T-cell (primary cell): ENCODE results near the gene TTC7B. TPM values are rescaled to one million over a fixed set of nuclear protein-coding genes. Genes with fewer than 3 reads are reported as not detected.

Source experiments
- ATAC-seq, 4 experiments: fragments of 200-7000 bp in 3 of 4; fragments of 150-1000 bp in 1 of 4; cut with Tn5 transposase; replicated peaks in 1 of 4; 1 replicate in 3 of 4; 2 replicates in 1 of 4; pipeline ENCODE4 v1.10.0; 2021; ENCODE audit warnings: moderate library complexity in 3 of 4, mild to moderate bottlenecking in 2 of 4, moderate number of reproducible peaks in 1 of 4
- CTCF ChIA-PET, 2 donors: fragments of 300-600 bp; sonication (Branson Sonifier 250); formaldehyde crosslinking; loops; one replicate each; lab custom pipeline; 2022; ENCODE audit warnings: antibody characterized with exemption in 2 of 2; lab: Charles Lee
- POLR2A ChIA-PET, 2 donors: fragments of 300-600 bp; sonication (Branson Sonifier 250); formaldehyde crosslinking; loops; one replicate each; lab custom pipeline; 2022; ENCODE audit warnings: antibody characterized with exemption in 2 of 2; lab: Charles Lee
- DNase-seq, 35 experiments: peaks; one replicate each; pipeline versions ENCODE4 v3.0.0 to v3.0.0-alpha.2; 2013 to 2023
- H3K27ac ChIP-seq: one replicate; pipeline ENCODE4 v1.5.1; 2013; ENCODE audit warnings: low read length
- H3K27me3 ChIP-seq, 2 experiments: replicated peaks in 1 of 2; 1 replicate in 1 of 2; 2 replicates in 1 of 2; pipeline versions ENCODE4 v1.6.1 to v1.7.0; 2013; ENCODE audit warnings: low read length in 1 of 2, mixed read lengths in 1 of 2; ENCODE audit not compliant: control insufficient read depth in 2 of 2, insufficient read depth in 2 of 2; ENCODE audit errors: extremely low read depth in 1 of 2
- H3K36me3 ChIP-seq, 2 donors: 1 replicate in 1 of 2; 2 replicates in 1 of 2; pipeline versions ENCODE4 v1.6.1 to v1.7.0; 2013; ENCODE audit warnings: low read length in 1 of 2; ENCODE audit not compliant: control insufficient read depth in 2 of 2, insufficient read depth in 1 of 2; ENCODE audit errors: extremely low read depth in 1 of 2
- H3K4me1 ChIP-seq, 2 experiments: 1 replicate in 1 of 2; 2 replicates in 1 of 2; pipeline versions ENCODE4 v1.6.1 to v1.7.0; 2013; ENCODE audit warnings: low read length in 2 of 2, mixed read lengths in 1 of 2; ENCODE audit not compliant: insufficient read depth in 2 of 2, control insufficient read depth in 1 of 2; ENCODE audit errors: extremely low read depth in 1 of 2
- H3K4me3 ChIP-seq, 2 donors: 1 replicate in 1 of 2; 2 replicates in 1 of 2; pipeline versions ENCODE4 v1.5.1 to v1.7.0; 2013; ENCODE audit warnings: mild to moderate bottlenecking in 2 of 2, low read length in 1 of 2, moderate library complexity in 1 of 2; ENCODE audit not compliant: control insufficient read depth in 1 of 2; ENCODE audit errors: extremely low read depth in 1 of 2
- H3K9me3 ChIP-seq: 2 replicates; pipeline ENCODE4 v1.7.0; 2013
- H3K27ac Mint-ChIP-seq, 2 donors: one replicate each; pipeline ENCODE4 v1.8.0; 2020 to 2021; ENCODE audit warnings: mild to moderate bottlenecking in 2 of 2, mixed read lengths in 2 of 2
- H3K27me3 Mint-ChIP-seq, 2 donors: one replicate each; pipeline ENCODE4 v1.8.0; 2021 to 2022; ENCODE audit warnings: mixed read lengths in 2 of 2
- H3K36me3 Mint-ChIP-seq: one replicate; pipeline ENCODE4 v1.8.0; 2021; ENCODE audit warnings: mixed read lengths
- H3K4me1 Mint-ChIP-seq, 3 donors: one replicate each; pipeline ENCODE4 v1.8.0; 2020 to 2022; ENCODE audit warnings: mixed read lengths in 3 of 3, mild to moderate bottlenecking in 1 of 3
- H3K4me3 Mint-ChIP-seq, 3 donors: one replicate each; pipeline ENCODE4 v1.8.0; 2020 to 2022; ENCODE audit warnings: mild to moderate bottlenecking in 3 of 3, mixed read lengths in 3 of 3, moderate library complexity in 3 of 3
- H3K9me3 Mint-ChIP-seq, 3 donors: one replicate each; pipeline ENCODE4 v1.8.0; 2020 to 2022; ENCODE audit warnings: mixed read lengths in 3 of 3
- WGBS: methylation state at CpG from one replicate; pipeline ENCODE4 v1.1.5; 2013; ENCODE audit warnings: missing lambda C conversion rate; ENCODE audit not compliant: insufficient coverage; 5-methylcytosine and 5-hydroxymethylcytosine counted together
- total RNA-seq, 35 experiments: library from RNA in 6 of 35; stranded (reverse) in 6 of 35; fragments of 120-200 nt in 1 of 35; gene quantifications; one replicate each; pipeline versions ENCODE4 v1.2.1 to v1.2.4 and lab custom pipeline; 2013 to 2026

The TTC7B gene
- total RNA-seq, 5 donors from 2014 or later (not counting 1 experiment from before 2014, with no cell fraction given): 1.5 to 2.6 (median 1.7) TPM

DNA sequence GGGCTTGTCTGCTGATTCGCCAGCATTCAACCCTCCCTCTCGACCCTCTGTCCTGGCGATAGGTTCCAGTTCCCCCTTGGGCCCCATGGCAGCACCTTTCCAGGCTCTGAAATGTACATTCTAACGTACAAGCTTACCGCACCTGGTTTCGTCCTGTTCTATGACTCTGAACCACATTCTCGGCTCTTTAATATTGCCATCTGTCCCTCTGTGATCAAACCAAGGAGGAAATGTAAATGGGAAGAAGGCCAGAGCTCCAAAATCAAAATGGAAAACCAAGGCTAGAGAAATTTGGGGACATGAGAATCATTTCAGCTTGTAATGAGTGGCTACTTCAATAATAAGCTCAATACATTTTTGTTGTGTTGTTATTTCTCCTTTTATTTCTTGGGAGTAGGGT lies 117.2 kb downstream of the TTC7B start:
- no peaks in the 10 kb centered on the region for H3K27me3 ChIP-seq
- H3K27ac ChIP-seq: no peak overlapping the region
- Mint-ChIP-seq H3K4me3 (no peak overlapping the region), H3K27me3 (peaks cover 0 to 1% of the 10 kb centered on the region in 2 donors), H3K36me3 (no peaks in the 10 kb centered on the region), H3K9me3 (no peaks in the 10 kb centered on the region), H3K27ac (no peak overlapping the region), H3K4me1 (peaks cover 0 to 7% (median 7%) of the 10 kb centered on the region in 3 donors)
- CTCF ChIA-PET: interaction anchor here in 1 of 2 donors (0.6 to 0.8 kb wide), 2 partner anchors 30 to 387 kb away, joined by 3 read pairs; no protein-coding TSS in a partner anchor
- POLR2A ChIA-PET: no interaction called here
- no peak overlapping the region for H3K4me3 ChIP-seq
- peaks cover 0 to 4% of the 10 kb centered on the region in 2 experiments for H3K4me1 ChIP-seq
- WGBS: 82% methylated on average over 3 of the region's 7 CpGs
- no peaks in the 10 kb centered on the region for H3K36me3 ChIP-seq
- DNase-seq: no peak
- H3K9me3 ChIP-seq: no peaks in the 10 kb centered on the region
- no peak for ATAC-seq

DNA sequence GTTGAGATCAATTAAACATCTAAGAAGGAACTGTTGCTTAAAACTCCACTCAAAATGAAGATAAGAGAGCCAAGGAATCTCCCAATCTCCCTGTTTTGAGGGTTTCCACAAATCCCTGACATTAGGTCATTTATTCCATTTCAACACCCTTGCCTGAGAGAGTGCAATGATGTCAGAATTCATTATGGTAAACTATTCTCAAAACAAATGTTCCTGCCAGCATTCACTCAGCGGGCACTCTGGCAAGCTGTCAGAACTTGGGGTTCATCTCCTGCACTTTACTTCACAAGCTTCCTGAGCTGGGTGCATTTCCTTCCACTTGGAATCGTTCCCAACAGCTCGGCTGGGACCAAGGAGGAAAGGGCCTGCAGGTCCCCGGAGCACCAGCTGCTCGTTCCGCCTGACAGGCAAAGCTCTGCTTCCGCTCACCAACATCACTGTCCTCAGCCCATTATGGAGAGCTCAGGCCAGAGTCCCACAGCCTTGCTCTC lies 117.8 kb downstream of the TTC7B start:
- CTCF ChIA-PET: interaction anchor here (1.0 to 2.6 kb wide), 6 partner anchors 10 to 396 kb away, joined by 3 to 22 read pairs (median 10); no protein-coding TSS in a partner anchor
- 79% methylated on average over 7 of the region's 7 CpGs for WGBS
- DNase-seq: no peak
- Mint-ChIP-seq H3K9me3 (no peaks in the 10 kb centered on the region), H3K4me3 (no peak overlapping the region), H3K27ac (no peak overlapping the region), H3K4me1 (peaks cover 0 to 7% (median 7%) of the 10 kb centered on the region in 3 donors), H3K36me3 (no peaks in the 10 kb centered on the region), H3K27me3 (peaks cover 0 to 1% of the 10 kb centered on the region in 2 donors)
- Histone ChIP-seq H3K27ac (no peak overlapping the region), H3K36me3 (no peaks in the 10 kb centered on the region), H3K4me1 (peaks cover 0 to 4% of the 10 kb centered on the region in 2 experiments), H3K27me3 (no peaks in the 10 kb centered on the region), H3K4me3 (no peak overlapping the region), H3K9me3 (no peaks in the 10 kb centered on the region)
- POLR2A ChIA-PET: no interaction called here
- no peak for ATAC-seq

DNA sequence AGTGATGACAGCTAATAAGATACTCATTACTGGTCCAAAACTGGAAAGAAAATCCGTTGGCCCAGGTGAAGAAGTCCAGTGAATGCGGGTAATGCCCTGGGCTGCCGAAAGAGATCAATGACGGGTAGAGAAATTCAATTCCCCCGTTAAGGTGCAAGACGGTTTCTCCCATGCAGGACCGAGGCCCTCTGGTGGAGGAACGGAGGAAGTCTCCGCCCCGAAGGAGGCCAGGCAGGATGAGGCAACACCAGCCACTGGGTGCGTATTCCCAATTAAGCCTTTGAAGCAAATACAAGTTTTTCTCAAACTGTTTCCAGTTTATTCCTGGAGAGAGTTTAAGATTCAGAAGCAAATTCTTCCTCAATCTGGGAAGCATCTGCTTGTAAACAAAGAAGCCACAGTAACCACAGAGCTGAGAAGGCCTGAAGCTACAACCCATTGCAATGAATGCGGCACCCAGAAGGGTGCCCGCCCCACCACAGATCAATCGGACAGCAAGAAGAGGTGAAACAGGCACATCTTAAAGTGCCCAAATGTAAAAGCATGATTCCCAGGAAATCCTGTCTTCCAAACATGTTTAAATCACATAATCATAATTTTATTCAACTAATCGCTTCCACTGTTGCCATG lies 118.5 kb downstream of the TTC7B start:
- DNase-seq (peak; percentile 47 to 79 (median 67)), ATAC-seq (peak; percentile 79 to 96 (median 88))
- CTCF ChIA-PET: interaction anchor here (0.7 to 2.6 kb wide), 14 partner anchors 9 to 758 kb away, joined by 3 to 22 read pairs (median 4); no protein-coding TSS in a partner anchor
- Mint-ChIP-seq H3K4me1 (peaks cover 0 to 7% (median 7%) of the 10 kb centered on the region in 3 donors), H3K27ac (no peak overlapping the region), H3K9me3 (no peaks in the 10 kb centered on the region), H3K27me3 (peaks cover 0 to 1% of the 10 kb centered on the region in 2 donors), H3K36me3 (no peaks in the 10 kb centered on the region), H3K4me3 (no peak overlapping the region)
- POLR2A ChIA-PET: interaction anchor here in 1 of 2 donors (1.2 kb wide), 1 partner anchor 293 kb away, joined by 3 read pairs; no protein-coding TSS in a partner anchor
- Histone ChIP-seq H3K9me3 (no peaks in the 10 kb centered on the region), H3K27me3 (no peaks in the 10 kb centered on the region), H3K4me3 (no peak overlapping the region), H3K27ac (no peak overlapping the region), H3K36me3 (no peaks in the 10 kb centered on the region), H3K4me1 (peaks cover 0 to 4% of the 10 kb centered on the region in 2 experiments)
- 19% methylated on average over 6 of the region's 15 CpGs for WGBS

DNA sequence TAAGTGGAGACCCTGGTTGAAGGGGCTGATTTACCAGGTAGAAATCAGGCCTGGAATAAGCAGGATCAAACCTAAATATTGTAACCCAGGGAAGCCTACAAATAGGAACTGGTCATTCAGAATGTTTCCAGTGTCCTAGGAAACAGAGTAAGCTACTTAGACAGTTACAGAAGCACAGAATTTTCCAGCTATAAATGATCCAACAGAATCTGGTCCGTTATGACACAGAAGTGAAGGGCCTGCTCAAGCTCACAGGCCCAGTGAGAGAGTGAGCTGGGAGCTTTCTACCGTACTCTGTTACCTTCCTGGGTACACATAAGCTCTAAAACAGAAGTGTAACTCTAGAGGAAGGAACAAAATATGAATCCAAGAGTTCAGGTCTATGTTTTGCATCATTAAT lies 119.1 kb downstream of the TTC7B start:
- Mint-ChIP-seq H3K36me3 (no peaks in the 10 kb centered on the region), H3K9me3 (no peaks in the 10 kb centered on the region), H3K4me1 (peaks cover 0 to 7% (median 7%) of the 10 kb centered on the region in 3 donors), H3K27me3 (peaks cover 0 to 1% of the 10 kb centered on the region in 2 donors), H3K4me3 (no peak overlapping the region), H3K27ac (no peak overlapping the region)
- Histone ChIP-seq H3K27ac (no peak overlapping the region), H3K36me3 (no peaks in the 10 kb centered on the region), H3K4me3 (no peak overlapping the region), H3K9me3 (no peaks in the 10 kb centered on the region), H3K4me1 (peaks cover 0 to 4% of the 10 kb centered on the region in 2 experiments), H3K27me3 (no peaks in the 10 kb centered on the region)
- ATAC-seq (no peak), DNase-seq (no peak)
- ChIA-PET CTCF (interaction anchor here (0.6 to 2.6 kb wide), 17 partner anchors 8 to 758 kb away, joined by 3 to 22 read pairs (median 4); no protein-coding TSS in a partner anchor), POLR2A (interaction anchor here in 1 of 2 donors (1.2 kb wide), 1 partner anchor 293 kb away, joined by 3 read pairs; no protein-coding TSS in a partner anchor)
- WGBS: no CpG with 5 or more reads among the region's 2 CpGs

DNA sequence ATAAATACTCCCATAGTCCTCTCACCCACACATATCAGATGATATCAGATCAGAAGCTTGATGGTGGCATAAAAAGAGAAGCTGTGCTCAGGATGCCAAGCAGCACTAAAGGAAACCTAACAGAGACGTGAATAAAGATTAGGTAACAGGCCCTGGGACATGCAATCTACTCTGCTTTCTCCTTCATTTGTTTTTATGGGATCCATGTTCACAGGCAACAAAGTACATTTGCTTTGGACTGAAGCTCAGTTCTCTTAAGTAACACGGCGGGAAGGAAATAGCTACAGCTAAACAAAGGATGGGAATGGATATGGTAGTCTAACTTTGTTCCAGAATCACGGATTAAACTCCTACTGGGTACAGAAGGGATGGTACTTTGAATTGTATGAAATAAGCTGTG lies 119.5 kb downstream of the TTC7B start:
- Mint-ChIP-seq H3K36me3 (no peaks in the 10 kb centered on the region), H3K27me3 (peaks cover 0 to 1% of the 10 kb centered on the region in 2 donors)
- CTCF ChIA-PET: interaction anchor here (0.6 to 2.6 kb wide), 15 partner anchors 8 to 757 kb away, joined by 3 to 22 read pairs (median 4); no protein-coding TSS in a partner anchor

DNA sequence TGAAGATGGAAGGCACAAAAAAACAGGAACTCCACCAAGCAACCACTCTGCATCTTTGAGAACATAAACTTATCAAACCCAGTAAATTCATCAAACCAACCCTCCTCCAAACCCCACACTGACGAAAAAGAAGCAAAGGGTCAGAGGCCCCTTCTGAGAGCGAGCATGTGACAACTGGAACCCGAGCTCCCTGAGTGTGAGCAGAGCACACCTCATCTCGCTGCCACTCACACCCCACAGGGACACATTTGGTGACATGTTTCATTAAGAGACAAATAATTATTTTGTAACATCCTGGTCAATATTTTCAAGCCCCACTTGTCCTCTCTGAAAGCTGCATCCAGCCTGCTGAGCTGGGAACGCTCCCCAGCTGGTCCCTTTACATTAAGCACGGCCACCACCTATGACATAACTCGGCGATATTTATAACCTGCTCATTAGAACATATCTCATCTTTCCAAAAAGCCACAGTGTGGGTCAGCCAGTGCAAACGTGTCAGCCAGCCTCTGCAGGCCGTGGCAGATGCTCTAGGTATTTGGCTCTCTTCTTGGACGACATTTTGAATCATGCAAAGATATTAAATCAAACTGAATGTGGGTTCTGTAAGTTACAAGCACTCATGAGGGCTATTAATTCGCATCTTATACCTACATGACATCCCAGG lies 120.1 kb downstream of the TTC7B start:
- Mint-ChIP-seq H3K4me3 (no peak overlapping the region), H3K27me3 (peaks cover 0 to 1% of the 10 kb centered on the region in 2 donors), H3K4me1 (peaks cover 0 to 7% (median 7%) of the 10 kb centered on the region in 3 donors), H3K9me3 (no peaks in the 10 kb centered on the region), H3K36me3 (no peaks in the 10 kb centered on the region), H3K27ac (no peak overlapping the region)
- Histone ChIP-seq H3K9me3 (no peaks in the 10 kb centered on the region), H3K27ac (no peak overlapping the region), H3K4me1 (peaks cover 0 to 4% of the 10 kb centered on the region in 2 experiments), H3K36me3 (no peaks in the 10 kb centered on the region), H3K4me3 (no peak overlapping the region), H3K27me3 (no peaks in the 10 kb centered on the region)
- WGBS: 80% methylated on average over 5 of the region's 12 CpGs
- CTCF ChIA-PET: interaction anchor here (1.1 to 2.6 kb wide), 7 partner anchors 13 to 394 kb away, joined by 3 to 22 read pairs (median 6); no protein-coding TSS in a partner anchor
- no peak for ATAC-seq
- POLR2A ChIA-PET: interaction anchor here in 1 of 2 donors (0.7 to 1.2 kb wide), 2 partner anchors 292 to 330 kb away, joined by 3 read pairs; no protein-coding TSS in a partner anchor
- DNase-seq: no peak

More for the DNA sequence above, 119.5 kb downstream of the TTC7B start:
- no peak overlapping the region for H3K4me3 ChIP-seq
- peaks cover 0 to 4% of the 10 kb centered on the region in 2 experiments for H3K4me1 ChIP-seq
- no peaks in the 10 kb centered on the region for H3K9me3 Mint-ChIP-seq
- peaks cover 0 to 7% (median 7%) of the 10 kb centered on the region in 3 donors for H3K4me1 Mint-ChIP-seq
- no peak overlapping the region for H3K27ac ChIP-seq
- H3K27me3 ChIP-seq: no peaks in the 10 kb centered on the region
- no peak overlapping the region for H3K4me3 Mint-ChIP-seq
- H3K36me3 ChIP-seq: no peaks in the 10 kb centered on the region
- POLR2A ChIA-PET: interaction anchor here in 1 of 2 donors (1.2 kb wide), 1 partner anchor 292 kb away, joined by 3 read pairs; no protein-coding TSS in a partner anchor
- H3K9me3 ChIP-seq: no peaks in the 10 kb centered on the region
- DNase-seq (no peak), ATAC-seq (no peak)
- WGBS: 87% methylated on average over 4 of the region's 4 CpGs
- H3K27ac Mint-ChIP-seq: no peak overlapping the region
